ENCODE data around the gene TNFAIP8L3.
"Not testable (repeated sequence)": the region's sequence is repeated elsewhere in the genome, so short reads cannot be mapped to it uniquely, and the experiment has no call there.

The TNFAIP8L3 gene

DNA sequence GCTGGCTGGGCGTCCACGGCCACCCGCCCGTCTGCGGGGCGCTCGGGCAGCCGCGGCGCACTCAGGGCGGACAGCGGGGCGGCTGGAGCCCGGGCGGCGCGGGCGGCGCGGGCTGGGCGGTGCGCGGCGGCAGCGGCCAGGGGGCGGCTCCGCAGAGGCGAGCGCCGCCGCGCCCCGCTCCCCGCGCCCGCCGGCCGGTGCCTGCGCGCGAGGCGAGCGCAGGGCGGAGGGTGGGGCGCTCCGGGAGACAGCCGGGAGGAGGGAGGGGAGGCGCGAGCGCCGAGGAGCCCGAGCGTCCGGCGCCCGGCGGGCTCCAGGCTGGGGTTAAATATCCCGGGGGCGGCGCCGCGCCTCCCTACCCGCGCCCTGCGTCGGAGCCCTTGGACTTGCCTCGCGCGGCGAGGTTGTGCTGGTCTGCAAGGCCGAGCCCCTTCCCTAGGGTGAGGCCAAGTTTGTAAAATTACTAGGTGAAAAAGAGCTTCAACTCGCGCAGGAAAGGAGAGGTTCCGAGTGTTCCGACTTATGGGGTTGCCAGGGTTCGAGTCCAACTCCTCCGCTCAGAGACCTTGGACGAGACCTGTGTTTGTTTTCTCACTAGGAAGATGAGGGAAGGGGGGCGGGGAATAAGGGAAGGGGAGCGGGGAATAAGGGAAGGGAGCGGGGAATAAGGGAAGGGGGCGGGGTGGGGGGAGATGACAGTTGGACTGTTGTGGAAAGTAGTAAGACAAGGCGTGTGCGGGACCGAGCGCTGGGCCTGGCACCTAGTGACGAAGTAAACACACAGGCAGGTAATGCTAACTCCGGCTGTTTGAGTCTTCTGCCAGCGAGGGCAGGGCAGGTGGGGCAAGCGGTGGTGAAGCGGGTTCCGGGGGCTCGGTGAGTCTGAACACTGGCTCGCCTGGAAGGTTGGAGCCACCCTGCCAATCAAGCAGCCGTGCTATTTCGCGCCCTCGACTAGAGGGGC is at the start of gene TNFAIP8L3:
Gene TNFAIP8L3, minus strand, starts transcription at position 301 of the 964 bp plus-strand sequence. CDS start 311 bp downstream, outside the sequence.
- DNase-seq (ENCODE audit: low read depth in 3 of 3), result no peak

- DNase-seq (ENCODE audit: low read depth in 3 of 3), result no peak
Measured at GRCh38 chr15:51144021-51144532, 49.4 kb upstream of the TNFAIP8L3 start.

GRCh38 chr15:51140347-51140746 is 45.6 kb upstream of the TNFAIP8L3 start:
- not testable (repeated sequence) for DNase-seq (ENCODE audit: low read depth in 3 of 3)

GRCh38 chr15:51139091-51139490 is 44.4 kb upstream of the TNFAIP8L3 start:
- DNase-seq (ENCODE audit: low read depth in 3 of 3), result no peak

DNA sequence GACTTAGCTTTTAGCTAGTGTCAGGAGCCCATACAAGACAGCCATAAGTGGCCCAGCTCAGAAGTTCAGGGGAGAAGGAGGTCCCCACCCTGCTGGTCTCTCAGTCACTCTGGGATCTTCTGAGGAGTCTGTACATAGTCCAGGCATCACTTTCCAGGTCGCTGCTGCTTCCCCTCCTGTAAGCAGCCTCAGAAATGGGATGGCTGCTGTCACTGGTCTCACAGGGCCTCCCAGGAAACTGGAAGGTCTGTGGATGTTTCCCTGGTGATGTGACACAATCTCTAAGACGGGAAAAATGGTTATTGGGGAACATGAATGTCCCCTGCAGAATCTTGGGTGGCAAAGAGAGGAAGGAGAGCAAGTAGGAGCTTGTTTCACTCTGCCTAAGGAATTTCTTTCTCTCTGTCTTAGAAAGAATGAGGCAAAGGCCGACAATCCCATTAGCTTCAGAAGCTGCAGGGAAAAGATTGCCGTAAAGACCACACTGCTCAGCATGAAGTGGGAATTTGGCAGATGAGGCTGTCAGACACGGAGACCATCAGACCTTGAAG is 43.2 kb upstream of the TNFAIP8L3 start:
- no peak for DNase-seq (ENCODE audit: low read depth in 3 of 3)

DNA sequence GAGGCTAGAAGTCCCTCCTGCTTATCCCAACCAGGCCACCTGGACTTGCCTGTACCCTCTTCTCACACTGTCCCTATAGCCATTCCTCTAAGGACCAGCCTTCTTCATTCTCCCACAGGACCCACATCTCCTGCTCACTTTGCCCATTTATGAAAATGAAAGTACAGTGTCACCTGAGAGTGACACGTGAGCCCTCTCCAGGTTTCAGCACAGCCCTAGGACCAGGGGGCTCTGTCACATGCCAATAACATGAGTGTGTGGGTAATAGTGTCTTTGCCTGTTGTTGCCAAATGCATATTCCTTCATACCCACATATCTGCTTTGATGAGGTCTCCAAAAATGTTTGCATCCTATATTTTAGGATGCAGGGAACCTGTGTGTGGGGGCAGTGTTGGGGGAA is 42.3 kb upstream of the TNFAIP8L3 start:
- DNase-seq (ENCODE audit: low read depth in 3 of 3), result no peak

DNA sequence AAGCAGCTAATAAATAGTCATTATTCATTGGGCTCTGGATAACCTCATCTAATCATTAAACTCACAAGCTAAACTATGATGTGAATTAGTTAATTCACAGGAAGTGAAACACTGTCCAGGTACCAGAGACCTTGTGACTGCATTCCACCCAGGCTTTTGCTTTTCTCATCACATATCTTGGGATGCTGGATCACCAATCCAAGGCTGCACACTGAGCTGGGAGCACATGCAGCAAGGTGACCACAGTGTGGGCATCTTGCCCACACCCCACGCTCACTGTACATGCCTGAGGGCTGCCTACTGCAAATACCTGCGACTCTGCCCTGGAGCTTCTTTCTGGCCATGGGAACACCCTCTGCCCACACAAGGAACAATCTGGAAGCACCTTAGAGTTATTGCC is 40.6 kb upstream of the TNFAIP8L3 start:
- DNase-seq (ENCODE audit: low read depth in 3 of 3), result no peak

- no peak for DNase-seq (ENCODE audit: low read depth in 3 of 3)
Measured at GRCh38 chr15:51134416-51135199, 39.9 kb upstream of the TNFAIP8L3 start.

GRCh38 chr15:51133140-51133765 is 38.5 kb upstream of the TNFAIP8L3 start:
- DNase-seq (ENCODE audit: low read depth in 3 of 3), result no peak

GRCh38 chr15:51132384-51133139 is 37.9 kb upstream of the TNFAIP8L3 start:
- no peak for DNase-seq (ENCODE audit: low read depth in 3 of 3)

DNA sequence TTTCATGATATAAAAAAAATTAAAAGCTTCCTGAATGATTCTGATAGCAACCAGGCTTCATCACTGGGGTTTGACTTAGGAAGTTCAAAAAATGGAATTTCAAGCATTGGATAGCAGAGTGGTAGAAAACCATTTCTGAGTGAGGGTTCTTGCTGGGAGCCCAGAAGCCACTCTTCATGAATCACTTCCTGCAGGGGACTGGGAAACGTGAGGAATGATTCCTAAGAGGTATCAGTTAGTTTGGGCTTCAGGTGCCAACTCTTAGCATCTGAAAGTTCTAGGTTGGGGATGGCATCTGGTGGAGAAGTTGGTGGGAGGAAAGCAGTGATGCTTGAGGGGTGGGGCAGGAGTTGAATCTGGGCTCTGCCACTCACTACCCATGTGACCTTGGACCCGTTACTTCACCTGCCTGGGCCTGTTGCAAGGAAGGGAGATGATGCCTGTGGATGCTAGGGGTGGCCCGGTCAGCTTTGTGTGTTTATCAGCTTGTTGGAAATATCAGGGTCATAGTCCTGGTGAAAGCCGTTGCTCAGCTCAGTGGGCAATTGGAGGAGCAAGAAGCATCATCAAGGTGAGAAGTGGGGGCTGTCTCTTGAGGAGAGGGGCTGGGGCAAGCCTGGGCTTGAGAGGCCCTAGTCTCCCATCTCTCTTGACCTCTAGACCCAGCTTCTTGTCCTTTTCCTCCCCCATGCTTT is 37.0 kb upstream of the TNFAIP8L3 start:
- DNase-seq (ENCODE audit: low read depth in 3 of 3), result no peak

GRCh38 chr15:51130344-51130743 is 35.6 kb upstream of the TNFAIP8L3 start:
- DNase-seq (ENCODE audit: low read depth in 3 of 3), result no peak

DNA sequence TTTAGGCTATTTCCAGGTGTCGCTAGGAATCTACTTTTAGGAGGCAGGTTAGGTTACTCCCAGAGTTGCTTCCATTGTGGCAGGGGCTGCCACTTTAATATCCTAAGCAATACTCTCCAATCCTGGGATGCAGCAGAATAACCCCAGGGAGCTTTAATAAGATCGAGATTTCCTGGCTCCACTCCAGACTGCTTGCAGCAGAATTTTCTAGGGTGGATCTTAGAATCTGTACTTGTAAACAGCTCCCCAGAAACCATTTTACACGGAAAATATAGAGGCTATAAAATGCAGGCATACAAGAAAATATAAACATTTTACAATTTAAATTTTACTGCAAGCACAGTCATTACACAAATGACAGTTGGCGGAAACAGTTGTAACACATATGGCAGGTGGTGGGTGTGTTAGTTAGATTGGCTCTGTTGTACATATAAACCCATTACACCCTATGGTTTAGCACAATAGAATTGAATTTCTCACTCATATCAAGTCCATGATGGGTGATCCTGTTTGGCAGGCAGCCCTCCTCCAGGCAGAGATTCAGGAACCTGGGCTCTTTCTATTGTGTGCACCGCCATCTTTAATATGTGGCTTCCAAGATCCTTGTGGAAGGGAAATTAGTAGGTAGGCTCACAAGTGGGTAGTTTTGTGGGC is 35.0 kb upstream of the TNFAIP8L3 start:
- DNase-seq (ENCODE audit: low read depth in 3 of 3), result no peak

DNA sequence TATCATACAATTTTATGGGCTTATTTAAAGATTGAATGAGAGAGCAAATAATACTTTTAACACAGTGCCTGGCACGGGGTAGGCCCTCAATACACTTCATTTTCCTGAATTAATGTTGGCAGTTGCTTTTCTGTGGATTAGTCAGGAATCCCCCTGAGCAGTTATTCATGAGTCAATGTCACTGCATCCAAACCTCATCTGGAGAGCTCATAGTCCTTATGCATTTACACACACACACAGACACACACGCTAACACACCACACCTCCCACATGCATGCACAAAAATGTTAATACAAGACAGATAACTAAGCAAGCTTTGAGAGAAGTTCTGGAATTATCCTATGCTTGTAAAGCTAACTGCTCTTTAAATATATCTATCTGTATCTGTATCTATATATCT is 34.0 kb upstream of the TNFAIP8L3 start:
- no peak for DNase-seq (ENCODE audit: low read depth in 3 of 3)

- no peak for DNase-seq (ENCODE audit: low read depth in 3 of 3)
Measured at GRCh38 chr15:51126842-51127241, 32.1 kb upstream of the TNFAIP8L3 start.

- not testable (repeated sequence) for DNase-seq (ENCODE audit: low read depth in 3 of 3)
Measured at GRCh38 chr15:51123002-51123401, 28.3 kb upstream of the TNFAIP8L3 start.

GRCh38 chr15:51121631-51122225 is 27.0 kb upstream of the TNFAIP8L3 start:
- DNase-seq (ENCODE audit: low read depth in 3 of 3), result no peak

DNA sequence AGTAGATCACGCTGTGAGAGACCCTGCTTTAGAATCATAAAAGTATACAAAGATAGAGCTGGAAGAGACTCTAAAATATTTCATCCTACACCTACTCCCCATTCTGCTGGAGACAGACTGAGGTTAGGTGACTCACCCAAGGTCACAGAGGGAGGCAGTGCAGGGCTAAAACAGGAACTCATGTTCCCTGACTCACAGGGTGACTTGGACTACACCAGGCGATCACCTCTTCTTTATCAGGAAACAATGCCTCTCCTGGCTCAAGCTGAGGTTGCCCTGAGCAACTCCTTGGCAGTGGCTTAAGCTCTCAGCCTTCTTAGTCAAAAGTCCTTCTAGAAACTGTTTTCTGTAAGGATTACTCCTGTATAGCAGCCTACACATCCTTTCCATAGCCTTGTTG is 26.4 kb upstream of the TNFAIP8L3 start:
- no peak for DNase-seq (ENCODE audit: low read depth in 3 of 3)

DNA sequence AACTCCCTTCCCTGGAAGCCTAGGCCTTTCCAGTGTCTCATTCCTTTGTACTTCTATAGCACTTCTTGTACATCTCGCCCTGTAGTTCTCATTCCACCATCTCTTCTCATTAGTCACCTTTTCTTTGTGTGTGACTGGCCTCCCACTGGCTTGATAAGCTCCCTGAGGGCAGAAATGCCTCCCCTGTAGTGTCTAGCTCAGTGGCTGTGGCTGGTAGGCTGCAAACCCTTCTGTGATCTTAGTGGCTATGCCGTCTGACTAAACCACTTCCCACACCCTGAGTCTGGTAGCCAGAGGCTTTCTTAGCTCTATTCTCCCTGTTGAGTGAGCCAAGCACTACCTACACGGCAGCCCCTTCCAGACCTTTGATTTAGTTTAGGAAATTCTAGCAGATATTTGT is 24.4 kb upstream of the TNFAIP8L3 start:
- no peak for DNase-seq (ENCODE audit: low read depth in 3 of 3)

All from stimulated activated CD4-positive, alpha-beta T cell treated with anti-CD3 and anti-CD28 coated beads, TNF-alpha, amount 100 ng/mL, for 4 hours (primary cell).